ENCODE results near the gene BMP6.
A peak's percentile ranks its signal among the peaks of the same experiment; 100 is the strongest.

The BMP6 gene

GRCh38 chr6:7803214-7803613 lies 77.3 kb downstream of the BMP6 start:
- no peaks in the 10 kb centered on the region for H3K4me1 ChIP-seq (ENCODE audit: control insufficient read depth in 1 of 2, insufficient read depth in 2 of 2, low read length in 2 of 2)
- no peak for DNase-seq
- no peak overlapping the region for H3K4me3 ChIP-seq (ENCODE audit: low read depth, low read length)
- H3K9ac ChIP-seq (ENCODE audit: low read length) = no peak overlapping the region
- no peak overlapping the region for H3K14ac ChIP-seq (ENCODE audit: low read length)
- no peak overlapping the region for H4K8ac ChIP-seq (ENCODE audit: low read depth, low read length)
- no peak overlapping the region for H2BK12ac ChIP-seq (ENCODE audit: low read length)
- no peak overlapping the region for H3K27ac ChIP-seq (ENCODE audit: low read depth, low read length)
- H2AK5ac ChIP-seq (ENCODE audit: low read length) = no peak overlapping the region
- H3K4ac ChIP-seq (ENCODE audit: low read depth, low read length) = no peak overlapping the region
- WGBS (ENCODE audit: extremely low coverage, insufficient coverage, insufficient read length) = no CpG with 5 or more reads among the region's 3 CpGs
- no peak overlapping the region for H3K4me2 ChIP-seq (ENCODE audit: low read length)
- H2BK120ac ChIP-seq (ENCODE audit: insufficient read depth, low read length, poor library complexity) = no peak overlapping the region
- no peak overlapping the region for H4K12ac ChIP-seq (ENCODE audit: low read depth, low read length)
- H3K23ac ChIP-seq (ENCODE audit: low read length) = no peak overlapping the region
- no peak overlapping the region for H4K91ac ChIP-seq (ENCODE audit: low read depth, low read length)
- no peaks in the 10 kb centered on the region for H3K79me2 ChIP-seq (ENCODE audit: control insufficient read depth, insufficient read depth, low read length, poor library complexity)
- no peak overlapping the region for H2BK5ac ChIP-seq (ENCODE audit: low read depth, low read length, poor library complexity)
- H3K9me3 ChIP-seq (ENCODE audit: insufficient read depth, low read depth, low read length) = no peaks in the 10 kb centered on the region
- no peaks in the 10 kb centered on the region for H3K36me3 ChIP-seq (ENCODE audit: control insufficient read depth in 1 of 2, insufficient read depth in 2 of 2, low read length in 2 of 2)
- no peaks in the 10 kb centered on the region for H3K27me3 ChIP-seq (ENCODE audit: insufficient read depth, low read length)
- no peak overlapping the region for H3K18ac ChIP-seq (ENCODE audit: low read length)
- no peaks in the 10 kb centered on the region for H3K79me1 ChIP-seq (ENCODE audit: low read length)
- no peak overlapping the region for H2AFZ ChIP-seq (ENCODE audit: insufficient read depth, low read length, poor library complexity)

GRCh38 chr6:7805078-7805849 lies 79.4 kb downstream of the BMP6 start:
- H3K9ac ChIP-seq (ENCODE audit: low read length) = no peak overlapping the region
- no peak overlapping the region for H2AK5ac ChIP-seq (ENCODE audit: low read length)
- H4K8ac ChIP-seq (ENCODE audit: low read depth, low read length) = no peak overlapping the region
- no peak overlapping the region for H2BK12ac ChIP-seq (ENCODE audit: low read length)
- no peak overlapping the region for H3K4me3 ChIP-seq (ENCODE audit: low read depth, low read length)
- H3K9me3 ChIP-seq (ENCODE audit: insufficient read depth, low read depth, low read length) = no peaks in the 10 kb centered on the region
- no peak overlapping the region for H3K23ac ChIP-seq (ENCODE audit: low read length)
- H3K27ac ChIP-seq (ENCODE audit: low read depth, low read length) = no peak overlapping the region
- H3K18ac ChIP-seq (ENCODE audit: low read length) = no peak overlapping the region
- H4K91ac ChIP-seq (ENCODE audit: low read depth, low read length) = no peak overlapping the region
- H3K4me1 ChIP-seq (ENCODE audit: control insufficient read depth in 1 of 2, insufficient read depth in 2 of 2, low read length in 2 of 2) = no peaks in the 10 kb centered on the region
- H3K79me2 ChIP-seq (ENCODE audit: control insufficient read depth, insufficient read depth, low read length, poor library complexity) = no peaks in the 10 kb centered on the region
- H4K12ac ChIP-seq (ENCODE audit: low read depth, low read length) = no peak overlapping the region
- no peaks in the 10 kb centered on the region for H3K36me3 ChIP-seq (ENCODE audit: control insufficient read depth in 1 of 2, insufficient read depth in 2 of 2, low read length in 2 of 2)
- WGBS (ENCODE audit: extremely low coverage, insufficient coverage, insufficient read length) = no CpG with 5 or more reads among the region's 11 CpGs
- DNase-seq = peak; percentile 58 to 85
- H3K27me3 ChIP-seq (ENCODE audit: insufficient read depth, low read length) = no peaks in the 10 kb centered on the region
- no peak overlapping the region for H2BK120ac ChIP-seq (ENCODE audit: insufficient read depth, low read length, poor library complexity)
- no peak overlapping the region for H2BK5ac ChIP-seq (ENCODE audit: low read depth, low read length, poor library complexity)
- no peak overlapping the region for H3K4me2 ChIP-seq (ENCODE audit: low read length)
- H2AFZ ChIP-seq (ENCODE audit: insufficient read depth, low read length, poor library complexity) = no peak overlapping the region
- H3K79me1 ChIP-seq (ENCODE audit: low read length) = no peaks in the 10 kb centered on the region
- H3K4ac ChIP-seq (ENCODE audit: low read depth, low read length) = no peak overlapping the region
- H3K14ac ChIP-seq (ENCODE audit: low read length) = no peak overlapping the region

GRCh38 chr6:7805850-7806214 lies 79.9 kb downstream of the BMP6 start:
- no peaks in the 10 kb centered on the region for H3K9me3 ChIP-seq (ENCODE audit: insufficient read depth, low read depth, low read length)
- no peak overlapping the region for H3K27ac ChIP-seq (ENCODE audit: low read depth, low read length)
- no peaks in the 10 kb centered on the region for H3K79me2 ChIP-seq (ENCODE audit: control insufficient read depth, insufficient read depth, low read length, poor library complexity)
- H3K4me1 ChIP-seq (ENCODE audit: control insufficient read depth in 1 of 2, insufficient read depth in 2 of 2, low read length in 2 of 2) = no peaks in the 10 kb centered on the region
- H3K9ac ChIP-seq (ENCODE audit: low read length) = no peak overlapping the region
- DNase-seq = peak; percentile 81 to 95
- no peak overlapping the region for H3K23ac ChIP-seq (ENCODE audit: low read length)
- no peak overlapping the region for H2BK5ac ChIP-seq (ENCODE audit: low read depth, low read length, poor library complexity)
- no peaks in the 10 kb centered on the region for H3K36me3 ChIP-seq (ENCODE audit: control insufficient read depth in 1 of 2, insufficient read depth in 2 of 2, low read length in 2 of 2)
- no peaks in the 10 kb centered on the region for H3K27me3 ChIP-seq (ENCODE audit: insufficient read depth, low read length)
- WGBS (ENCODE audit: extremely low coverage, insufficient coverage, insufficient read length) = no CpG with 5 or more reads among the region's 6 CpGs
- H2BK120ac ChIP-seq (ENCODE audit: insufficient read depth, low read length, poor library complexity) = no peak overlapping the region
- no peak overlapping the region for H2BK12ac ChIP-seq (ENCODE audit: low read length)
- no peak overlapping the region for H4K91ac ChIP-seq (ENCODE audit: low read depth, low read length)
- no peak overlapping the region for H2AFZ ChIP-seq (ENCODE audit: insufficient read depth, low read length, poor library complexity)
- H2AK5ac ChIP-seq (ENCODE audit: low read length) = no peak overlapping the region
- H4K12ac ChIP-seq (ENCODE audit: low read depth, low read length) = no peak overlapping the region
- no peak overlapping the region for H3K14ac ChIP-seq (ENCODE audit: low read length)
- no peak overlapping the region for H3K4me2 ChIP-seq (ENCODE audit: low read length)
- H4K8ac ChIP-seq (ENCODE audit: low read depth, low read length) = no peak overlapping the region
- H3K4me3 ChIP-seq (ENCODE audit: low read depth, low read length) = no peak overlapping the region
- H3K4ac ChIP-seq (ENCODE audit: low read depth, low read length) = no peak overlapping the region
- H3K18ac ChIP-seq (ENCODE audit: low read length) = no peak overlapping the region
- H3K79me1 ChIP-seq (ENCODE audit: low read length) = no peaks in the 10 kb centered on the region

GRCh38 chr6:7806711-7807110 lies 80.8 kb downstream of the BMP6 start:
- H3K9me3 ChIP-seq (ENCODE audit: insufficient read depth, low read depth, low read length) = no peaks in the 10 kb centered on the region
- no peak overlapping the region for H2BK120ac ChIP-seq (ENCODE audit: insufficient read depth, low read length, poor library complexity)
- DNase-seq = peak in 1 of 2 donors; percentile 45

More at GRCh38 chr6:7806711-7807110, 80.8 kb downstream of the BMP6 start:
- Histone ChIP-seq H3K23ac (ENCODE audit: low read length) (no peak overlapping the region), H3K14ac (ENCODE audit: low read length) (no peak overlapping the region), H2AFZ (ENCODE audit: insufficient read depth, low read length, poor library complexity) (no peak overlapping the region), H3K27me3 (ENCODE audit: insufficient read depth, low read length) (no peaks in the 10 kb centered on the region), H3K9ac (ENCODE audit: low read length) (no peak overlapping the region), H2BK12ac (ENCODE audit: low read length) (no peak overlapping the region), H2AK5ac (ENCODE audit: low read length) (no peak overlapping the region), H3K4ac (ENCODE audit: low read depth, low read length) (no peak overlapping the region), H3K18ac (ENCODE audit: low read length) (no peak overlapping the region), H3K36me3 (ENCODE audit: control insufficient read depth in 1 of 2, insufficient read depth in 2 of 2, low read length in 2 of 2) (no peaks in the 10 kb centered on the region), H4K12ac (ENCODE audit: low read depth, low read length) (no peak overlapping the region), H3K4me2 (ENCODE audit: low read length) (no peak overlapping the region), H3K79me1 (ENCODE audit: low read length) (no peaks in the 10 kb centered on the region), H3K4me3 (ENCODE audit: low read depth, low read length) (no peak overlapping the region), H3K4me1 (ENCODE audit: control insufficient read depth in 1 of 2, insufficient read depth in 2 of 2, low read length in 2 of 2) (no peaks in the 10 kb centered on the region), H2BK5ac (ENCODE audit: low read depth, low read length, poor library complexity) (no peak overlapping the region), H4K91ac (ENCODE audit: low read depth, low read length) (no peak overlapping the region), H3K79me2 (ENCODE audit: control insufficient read depth, insufficient read depth, low read length, poor library complexity) (no peaks in the 10 kb centered on the region), H3K27ac (ENCODE audit: low read depth, low read length) (no peak overlapping the region), H4K8ac (ENCODE audit: low read depth, low read length) (no peak overlapping the region)
- WGBS (ENCODE audit: extremely low coverage, insufficient coverage, insufficient read length) = no CpG with 5 or more reads among the region's 1 CpG

All from trophoblast cell (in vitro differentiated cells and primary cell).